PFSK-1 (cell line): ENCODE measurements around the gene RAC2.

ENCODE experiments used
- REST ChIP-seq, 2 experiments: IDR thresholded peaks; 2 replicates each; pipeline versions ENCODE4 v1.6.1 to v1.8.0; 2011 to 2012; ENCODE audit warnings: low read depth in 2 of 2, low read length in 2 of 2, control low read depth in 1 of 2, inconsistent platforms in 1 of 2, mild to moderate bottlenecking in 1 of 2, moderate library complexity in 1 of 2; ENCODE audit not compliant: insufficient read depth in 1 of 2
- SIN3A ChIP-seq: IDR thresholded peaks from 2 replicates; pipeline ENCODE4 v1.6.1; 2012; ENCODE audit warnings: mild to moderate bottlenecking, low read length, moderate library complexity, borderline replicate concordance; ENCODE audit not compliant: insufficient read depth
- TAF1 ChIP-seq: IDR thresholded peaks from 2 replicates; pipeline ENCODE4 v1.6.1; 2012; ENCODE audit warnings: low read length, control low read depth, borderline replicate concordance; ENCODE audit not compliant: insufficient read depth

GRCh38 chr22:37280718-37281117, 36.6 kb upstream of the RAC2 start:
- TF ChIP-seq TAF1 (no peak), REST (IDR thresholded peaks at IDR 0.05; ENCODE audit: insufficient read depth in 1 of 2, low read depth in 2 of 2, low read length in 2 of 2) (no peak), SIN3A (no peak)
